ENCODE results near the gene CDIPT.
"Not testable (repeated sequence)": the region's sequence is repeated elsewhere in the genome, so short reads cannot be mapped to it uniquely, and the experiment has no call there.

The CDIPT gene

GRCh38 chr16:29896841-29897240 is 33.8 kb upstream of the CDIPT start:
- DNase-seq = no peak

GRCh38 chr16:29894352-29894751 is 31.3 kb upstream of the CDIPT start:
- no peak for DNase-seq

- no peak for DNase-seq
Measured at GRCh38 chr16:29893553-29893952, 30.5 kb upstream of the CDIPT start.

- no peak for DNase-seq
Measured at GRCh38 chr16:29892458-29892813, 29.4 kb upstream of the CDIPT start.

- DNase-seq = no peak
Measured at GRCh38 chr16:29891525-29892457, 28.8 kb upstream of the CDIPT start.

GRCh38 chr16:29889372-29889771 is 26.3 kb upstream of the CDIPT start:
- DNase-seq = not testable (repeated sequence)

GRCh38 chr16:29883987-29884386 is 21.0 kb upstream of the CDIPT start:
- DNase-seq = no peak

GRCh38 chr16:29881050-29881449 is 18.0 kb upstream of the CDIPT start:
- DNase-seq = no peak

GRCh38 chr16:29878172-29878571 is 15.1 kb upstream of the CDIPT start:
- DNase-seq = no peak

- peak; percentile 40 for DNase-seq
Measured at GRCh38 chr16:29877266-29877961, 14.4 kb upstream of the CDIPT start.

GRCh38 chr16:29876594-29877249 is 13.7 kb upstream of the CDIPT start:
- DNase-seq = no peak

- DNase-seq = no peak
Measured at GRCh38 chr16:29876217-29876593, 13.2 kb upstream of the CDIPT start.

GRCh38 chr16:29875206-29875605 is 12.2 kb upstream of the CDIPT start:
- no peak for DNase-seq

- no peak for DNase-seq
Measured at GRCh38 chr16:29873319-29873718, 10.3 kb upstream of the CDIPT start.

GRCh38 chr16:29871822-29872546 is 9.0 kb upstream of the CDIPT start:
- no peak for DNase-seq

GRCh38 chr16:29869067-29869466 is 6.0 kb upstream of the CDIPT start:
- DNase-seq = not testable (repeated sequence)

- DNase-seq = no peak
Measured at GRCh38 chr16:29868396-29869009, 5.5 kb upstream of the CDIPT start.

- DNase-seq = no peak
Measured at GRCh38 chr16:29864205-29864604, 1.2 kb upstream of the CDIPT start.

- DNase-seq = no peak
Measured at GRCh38 chr16:29863669-29863984, 601 bp upstream of the CDIPT start.

GRCh38 chr16:29862383-29862883 is 593 bp downstream of the CDIPT start:
- peak; percentile 28 for DNase-seq

- DNase-seq = no peak
Measured at GRCh38 chr16:29860218-29860617, 2.8 kb downstream of the CDIPT start.

- DNase-seq = no peak
Measured at GRCh38 chr16:29858974-29859373, 4.1 kb downstream of the CDIPT start.

Measured in fibroblast of skin of scalp (primary cell).